HUES48 (cell line): ENCODE data around the gene CKAP5.
"Not testable (repeated sequence)": the region's sequence is repeated elsewhere in the genome, so short reads cannot be mapped to it uniquely, and the experiment has no call there.

ENCODE experiments used
- H3K27ac ChIP-seq: one replicate; pipeline ENCODE4 v1.7.0; 2013; ENCODE audit warnings: low read depth, low read length, inconsistent platforms
- H3K27me3 ChIP-seq: 2 replicates; pipeline ENCODE4 v1.6.1; 2013; ENCODE audit warnings: mild to moderate bottlenecking, low read length; ENCODE audit not compliant: control insufficient read depth, insufficient read depth
- H3K36me3 ChIP-seq: 2 replicates; pipeline ENCODE4 v1.6.1; 2013; ENCODE audit warnings: low read length; ENCODE audit not compliant: control insufficient read depth, insufficient read depth
- H3K4me1 ChIP-seq: 2 replicates; pipeline ENCODE4 v1.6.1; 2013; ENCODE audit warnings: mild to moderate bottlenecking, low read length; ENCODE audit not compliant: control insufficient read depth, insufficient read depth
- H3K4me3 ChIP-seq: 2 replicates; pipeline ENCODE4 v1.5.1; 2013; ENCODE audit warnings: mild to moderate bottlenecking, low read depth, low read length
- H3K9ac ChIP-seq: 2 replicates; pipeline ENCODE4 v1.6.1; 2013; ENCODE audit warnings: mild to moderate bottlenecking, low read depth, low read length, moderate library complexity
- H3K9me3 ChIP-seq: 2 replicates; pipeline ENCODE4 v1.6.1; 2013; ENCODE audit warnings: low read length; ENCODE audit not compliant: control insufficient read depth, insufficient read depth

The CKAP5 gene

DNA sequence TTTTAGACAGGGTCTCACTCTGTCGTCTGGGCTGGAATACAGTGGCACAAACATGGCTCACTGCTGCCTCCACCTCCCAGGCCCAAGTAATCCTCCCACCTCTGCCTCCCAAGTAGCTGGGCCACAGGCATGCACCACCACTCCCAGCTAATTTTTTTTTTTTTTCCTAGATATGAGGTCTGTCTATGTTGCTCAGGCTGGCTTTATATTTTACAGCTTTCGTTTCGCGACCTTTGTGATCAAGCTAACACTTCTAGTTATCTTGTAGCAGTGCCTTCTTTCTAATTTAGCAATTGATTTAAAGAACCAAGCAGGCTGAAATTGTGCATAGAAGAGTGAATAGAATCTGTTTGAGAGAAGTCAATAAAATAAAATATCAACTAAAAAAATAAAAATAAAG, 11.3 kb downstream of the CKAP5 start:
- Histone ChIP-seq H3K27ac (no peak overlapping the region), H3K4me1 (peaks cover 10% of the 10 kb centered on the region), H3K9ac (no peak overlapping the region), H3K4me3 (no peak overlapping the region), H3K27me3 (no peaks in the 10 kb centered on the region), H3K36me3 (no peaks in the 10 kb centered on the region), H3K9me3 (no peaks in the 10 kb centered on the region)

DNA sequence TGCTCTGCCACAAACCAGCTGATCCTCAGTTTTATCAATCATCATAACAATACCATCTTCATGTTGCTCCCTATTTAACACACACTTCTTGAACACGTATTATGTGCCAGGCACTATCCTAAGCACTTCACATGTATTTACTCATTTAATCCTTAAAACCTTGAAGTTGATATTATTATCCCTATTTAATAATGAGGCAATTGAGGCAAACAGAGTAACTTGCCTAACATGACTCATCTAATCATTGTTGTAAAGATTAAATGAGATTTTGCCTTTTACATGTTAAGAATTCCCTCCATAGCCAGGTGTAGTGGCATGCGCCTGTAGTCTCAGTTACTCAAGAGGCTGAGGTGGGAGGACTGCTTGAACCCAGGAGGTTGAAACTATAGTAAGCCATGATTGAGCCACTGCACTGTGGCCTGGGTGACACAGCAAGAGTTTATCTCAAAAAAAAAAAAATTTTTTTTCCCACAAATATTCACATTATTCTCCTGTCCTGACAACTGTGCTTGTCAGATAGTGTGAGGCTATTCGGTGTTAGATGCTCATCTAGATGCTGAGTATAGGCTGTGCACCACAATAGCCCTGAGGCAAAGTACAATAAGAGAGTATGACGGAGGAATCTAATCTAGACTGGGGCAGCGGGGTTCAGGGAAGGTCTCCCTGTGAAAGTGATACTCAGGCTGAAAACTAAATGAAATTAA, 13.4 kb downstream of the CKAP5 start:
- H3K27ac ChIP-seq = no peak overlapping the region
- peaks cover 16% of the 10 kb centered on the region for H3K4me1 ChIP-seq
- H3K4me3 ChIP-seq = no peak overlapping the region
- H3K36me3 ChIP-seq = no peaks in the 10 kb centered on the region
- no peak overlapping the region for H3K9ac ChIP-seq
- no peaks in the 10 kb centered on the region for H3K27me3 ChIP-seq
- H3K9me3 ChIP-seq = no peaks in the 10 kb centered on the region

DNA sequence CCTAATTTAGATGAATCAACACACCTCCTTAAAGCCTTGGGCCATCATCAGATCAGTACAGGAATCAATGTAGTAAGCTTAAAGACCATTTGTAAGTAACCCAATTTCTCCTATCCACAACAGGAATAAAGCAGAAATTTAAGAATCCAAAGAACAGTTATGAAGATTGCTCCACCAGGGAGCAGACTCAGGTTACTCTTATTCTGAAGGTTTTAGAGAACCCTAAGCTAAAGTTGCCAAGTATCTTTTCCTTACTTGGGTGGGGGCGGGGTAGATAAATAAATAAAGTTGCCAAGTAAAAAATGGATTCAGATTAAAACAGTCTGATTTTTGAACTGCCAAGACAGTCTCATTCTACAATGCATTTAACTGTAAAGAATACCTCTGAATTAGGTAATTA, 18.1 kb downstream of the CKAP5 start:
- Histone ChIP-seq H3K27ac (no peak overlapping the region), H3K27me3 (no peaks in the 10 kb centered on the region), H3K9ac (no peak overlapping the region), H3K4me3 (no peak overlapping the region), H3K9me3 (no peaks in the 10 kb centered on the region), H3K36me3 (no peaks in the 10 kb centered on the region), H3K4me1 (peaks cover 16% of the 10 kb centered on the region)

DNA sequence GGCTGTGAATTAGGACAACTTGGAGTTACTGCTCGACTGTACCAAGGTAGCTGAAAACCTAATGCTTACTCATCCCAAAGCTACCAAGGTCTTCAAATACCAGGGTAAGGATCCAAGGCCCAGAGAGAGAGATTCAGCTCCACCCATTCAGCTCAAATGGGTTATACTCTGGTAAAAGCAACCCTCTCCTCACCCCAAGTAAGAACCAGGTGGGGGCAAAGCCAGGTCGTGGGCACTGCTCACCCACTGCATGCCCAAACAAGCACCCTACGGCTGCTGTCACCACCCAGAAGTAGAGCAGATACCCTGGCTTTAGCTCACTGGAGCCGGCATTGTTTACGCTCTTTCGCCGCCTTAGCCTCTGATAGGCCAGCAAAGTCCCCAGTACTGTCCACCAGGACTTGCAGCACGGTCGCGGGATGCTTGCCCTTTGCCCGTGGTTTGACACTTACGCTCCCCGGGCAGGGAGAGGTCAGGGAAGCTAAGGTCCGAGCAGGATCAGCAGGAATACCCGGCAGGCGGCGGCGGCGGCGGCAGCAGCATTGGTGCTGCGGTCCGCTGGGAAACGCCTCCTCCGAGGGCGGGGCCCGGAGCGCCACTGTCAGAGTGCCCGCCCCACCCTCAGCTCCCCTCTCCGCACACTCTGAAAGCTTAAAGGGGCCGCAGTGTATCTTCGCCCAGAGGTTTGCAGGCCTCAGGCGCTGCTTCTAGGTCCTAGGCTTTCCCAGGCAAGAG, 19.6 kb downstream of the CKAP5 start:
- H3K27ac ChIP-seq = peak overlapping the region; percentile 54
- no peaks in the 10 kb centered on the region for H3K36me3 ChIP-seq
- no peaks in the 10 kb centered on the region for H3K9me3 ChIP-seq
- peak overlapping the region; percentile 67 for H3K4me3 ChIP-seq
- H3K4me1 ChIP-seq = peaks cover 16% of the 10 kb centered on the region
- no peaks in the 10 kb centered on the region for H3K27me3 ChIP-seq
- 0 out of 2 replicates have a peak overlapping the region, but pooled peaks have one; percentile 13 for H3K9ac ChIP-seq

DNA sequence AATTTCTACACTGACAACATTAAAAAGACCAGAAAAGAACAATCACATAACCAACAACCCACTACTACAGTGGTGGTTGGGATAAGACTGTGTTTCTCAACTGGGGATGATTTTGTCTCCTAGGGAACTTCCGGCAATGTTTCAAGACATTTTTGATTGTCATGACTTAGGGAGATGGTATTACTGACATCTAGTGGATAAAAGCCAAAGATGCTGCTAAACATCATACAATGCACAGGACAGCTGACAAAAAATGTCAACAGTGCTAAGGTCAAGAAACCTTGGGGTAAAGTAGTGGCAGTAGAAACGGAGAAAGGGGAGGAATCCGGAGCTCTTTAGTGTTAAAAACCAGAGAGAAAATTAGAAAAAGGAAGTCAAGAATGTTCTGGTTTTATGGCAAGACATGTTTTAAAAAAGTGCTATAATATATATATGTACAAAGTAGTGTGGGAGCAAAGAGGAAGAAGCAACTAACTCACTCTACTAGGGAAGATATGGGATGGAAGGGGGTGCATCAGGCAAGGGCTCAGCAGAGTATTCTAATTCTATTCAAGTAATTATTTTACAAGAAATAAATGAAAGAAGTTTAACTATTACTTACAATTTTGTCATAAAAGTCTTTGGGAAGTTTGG, 37.2 kb downstream of the CKAP5 start:
- no peak overlapping the region for H3K27ac ChIP-seq

DNA sequence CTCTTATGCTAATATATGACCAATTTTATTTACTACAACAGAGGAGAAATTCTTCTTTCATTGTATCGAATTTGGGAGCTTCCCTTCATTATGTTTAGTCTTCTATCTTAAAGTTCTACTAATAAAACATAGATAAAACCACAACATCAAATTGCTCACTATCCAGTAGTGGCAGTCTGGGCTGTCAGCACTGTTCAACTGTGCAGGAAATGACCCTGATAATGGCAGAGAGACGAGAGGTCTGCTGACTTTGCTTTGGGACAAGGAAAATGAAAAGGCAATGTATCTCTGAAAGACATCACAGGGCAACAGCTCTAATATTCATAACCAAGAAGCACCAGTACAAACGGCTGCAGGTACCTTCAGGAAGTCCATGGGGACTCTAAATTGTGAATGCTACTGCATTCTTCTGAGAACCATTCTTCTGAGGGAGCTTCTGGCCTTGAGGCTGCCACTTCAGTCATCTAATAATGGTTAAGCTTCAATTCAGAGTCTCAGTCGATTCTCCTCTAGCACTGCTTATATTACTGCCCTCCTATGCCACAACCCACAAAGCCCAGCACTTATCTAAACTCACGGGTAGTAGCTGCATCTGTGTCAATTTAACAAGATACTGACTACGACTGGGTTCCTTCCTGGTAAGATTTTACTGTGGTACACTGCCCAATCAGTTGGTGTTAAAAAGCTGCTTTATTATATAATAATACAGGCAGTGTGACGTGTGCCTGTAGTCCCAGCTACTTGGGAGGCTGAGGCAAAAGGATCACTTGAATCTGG, 44.2 kb downstream of the CKAP5 start:
- H3K4me1 ChIP-seq = no peaks in the 10 kb centered on the region
- H3K9ac ChIP-seq = no peak overlapping the region
- H3K27me3 ChIP-seq = no peaks in the 10 kb centered on the region
- H3K27ac ChIP-seq = no peak overlapping the region
- H3K9me3 ChIP-seq = no peaks in the 10 kb centered on the region
- H3K36me3 ChIP-seq = peaks cover 90% of the 10 kb centered on the region
- no peak overlapping the region for H3K4me3 ChIP-seq

More for the DNA sequence above, 37.2 kb downstream of the CKAP5 start:
- no peaks in the 10 kb centered on the region for H3K27me3 ChIP-seq
- H3K4me3 ChIP-seq = no peak overlapping the region
- no peak overlapping the region for H3K9ac ChIP-seq
- H3K36me3 ChIP-seq = peaks cover 82% of the 10 kb centered on the region
- no peaks in the 10 kb centered on the region for H3K4me1 ChIP-seq
- H3K9me3 ChIP-seq = no peaks in the 10 kb centered on the region

DNA sequence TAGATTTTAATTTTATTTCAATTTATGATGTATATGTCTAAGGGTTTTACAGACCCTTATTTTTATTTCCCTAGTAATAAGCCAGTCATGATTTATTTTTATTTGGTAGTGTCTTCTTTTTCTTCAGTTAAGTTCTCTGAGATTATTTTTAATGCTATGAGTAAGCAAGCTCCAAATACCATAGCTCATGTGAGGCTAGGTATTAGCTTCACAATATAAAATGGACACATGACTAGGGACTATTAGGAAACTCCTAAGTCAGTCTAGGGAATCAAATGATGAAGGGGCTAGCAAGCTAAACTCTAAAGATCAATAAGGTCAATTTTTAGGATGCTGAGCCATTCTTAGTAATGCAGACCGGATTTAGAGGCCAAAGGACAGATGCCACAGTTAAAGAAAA, 45.9 kb downstream of the CKAP5 start:
- peaks cover 91% of the 10 kb centered on the region for H3K36me3 ChIP-seq
- H3K27me3 ChIP-seq = no peaks in the 10 kb centered on the region
- H3K4me3 ChIP-seq = no peak overlapping the region
- H3K9me3 ChIP-seq = no peaks in the 10 kb centered on the region
- H3K9ac ChIP-seq = no peak overlapping the region
- no peaks in the 10 kb centered on the region for H3K4me1 ChIP-seq
- no peak overlapping the region for H3K27ac ChIP-seq

DNA sequence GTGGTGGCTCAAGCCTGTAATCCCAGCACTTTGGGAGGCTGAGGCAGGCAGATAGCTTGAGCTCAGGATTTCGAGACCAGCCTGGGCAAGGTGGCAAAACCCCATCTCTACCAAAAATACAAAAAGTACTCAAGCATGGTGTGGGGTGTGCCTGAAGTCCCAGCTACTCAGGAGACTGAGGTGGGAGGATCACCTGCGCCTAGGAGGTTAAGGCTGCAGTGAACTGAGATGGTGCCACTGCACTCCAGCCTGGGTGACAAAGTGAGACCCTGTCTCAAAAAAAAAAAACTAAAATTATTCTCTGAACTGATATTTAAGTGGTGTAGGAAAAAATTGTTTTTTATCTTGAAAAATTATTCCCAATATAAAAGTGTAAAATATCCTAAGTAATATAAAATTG, 46.4 kb downstream of the CKAP5 start:
- not testable (repeated sequence) for H3K9ac ChIP-seq, H3K4me1 ChIP-seq, H3K27me3 ChIP-seq, H3K4me3 ChIP-seq, H3K9me3 ChIP-seq, H3K27ac ChIP-seq
- H3K36me3 ChIP-seq = peaks cover 92% of the 10 kb centered on the region

DNA sequence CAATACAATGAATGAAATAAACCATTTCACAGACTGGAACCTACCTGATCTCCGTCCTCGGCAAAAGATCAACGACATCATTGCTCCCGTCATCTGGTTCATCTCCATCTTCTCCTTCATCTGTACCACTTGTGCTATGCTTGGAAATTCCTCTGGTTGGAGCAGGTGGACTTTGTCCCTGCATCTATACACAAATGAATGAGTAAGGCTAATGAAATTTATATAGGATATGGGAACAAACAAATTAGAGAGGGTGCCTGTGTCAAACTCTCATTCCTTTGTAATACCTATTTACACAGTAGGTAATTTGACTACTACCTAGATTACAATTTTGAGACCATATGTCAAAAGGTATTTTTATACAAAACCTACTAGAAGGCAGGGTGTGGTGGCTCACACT, 67.7 kb downstream of the CKAP5 start:
- Histone ChIP-seq H3K9me3 (no peaks in the 10 kb centered on the region), H3K4me3 (no peak overlapping the region), H3K27ac (no peak overlapping the region), H3K27me3 (no peaks in the 10 kb centered on the region), H3K36me3 (peaks cover 84% of the 10 kb centered on the region), H3K4me1 (no peaks in the 10 kb centered on the region), H3K9ac (no peak overlapping the region)

DNA sequence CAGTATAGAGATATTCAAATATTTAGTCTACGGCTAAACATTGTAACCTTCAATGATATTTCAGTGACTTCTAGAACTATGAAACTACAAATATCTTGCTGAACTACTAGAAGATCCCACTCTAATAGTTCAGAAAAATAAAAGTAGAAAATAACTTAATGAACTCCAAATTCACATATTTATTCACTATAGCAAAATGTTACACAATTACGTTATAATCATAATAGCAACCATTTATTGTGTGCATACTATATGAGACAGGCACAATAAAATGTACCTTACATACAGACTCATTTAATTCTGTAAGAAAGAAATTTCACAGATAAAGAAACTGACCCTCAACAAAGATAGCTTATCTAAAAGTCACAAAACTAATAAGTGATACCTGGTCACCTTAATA, 69.2 kb downstream of the CKAP5 start:
- no peaks in the 10 kb centered on the region for H3K9me3 ChIP-seq
- H3K9ac ChIP-seq = no peak overlapping the region
- H3K4me1 ChIP-seq = no peaks in the 10 kb centered on the region
- H3K27ac ChIP-seq = no peak overlapping the region
- no peaks in the 10 kb centered on the region for H3K27me3 ChIP-seq
- peaks cover 75% of the 10 kb centered on the region for H3K36me3 ChIP-seq
- no peak overlapping the region for H3K4me3 ChIP-seq
